ENCODE results near the gene SDF4.

The SDF4 gene

DNA sequence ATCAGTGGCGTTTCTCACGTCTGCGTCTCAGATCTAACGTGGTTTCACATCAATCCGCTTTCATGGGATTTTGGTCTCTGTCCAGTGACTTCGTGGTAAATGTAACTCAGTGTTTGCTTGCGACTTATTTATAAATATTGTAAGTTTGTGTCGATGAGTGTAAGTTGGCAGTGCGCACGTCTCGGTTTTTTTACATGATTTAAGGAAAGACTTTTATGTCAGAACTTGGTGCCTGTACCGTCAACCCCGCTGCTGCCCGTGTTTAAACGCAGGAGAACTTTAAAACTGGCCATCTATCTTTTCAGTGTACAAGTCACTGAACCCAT lies 1.7 kb upstream of the SDF4 start:
- H3K27me3 ChIP-seq (ENCODE audit: low read length): no peaks in the 10 kb centered on the region
- H3K27ac ChIP-seq (ENCODE audit: low read depth, low read length): no peak overlapping the region
- no peak overlapping the region for H3K9ac ChIP-seq (ENCODE audit: low read length)
- H3K36me3 ChIP-seq (ENCODE audit: low read length): no peaks in the 10 kb centered on the region
- peaks cover 30% of the 10 kb centered on the region for H3K79me2 ChIP-seq (ENCODE audit: insufficient read depth, low read length)
- TF ChIP-seq, protein P1, sequence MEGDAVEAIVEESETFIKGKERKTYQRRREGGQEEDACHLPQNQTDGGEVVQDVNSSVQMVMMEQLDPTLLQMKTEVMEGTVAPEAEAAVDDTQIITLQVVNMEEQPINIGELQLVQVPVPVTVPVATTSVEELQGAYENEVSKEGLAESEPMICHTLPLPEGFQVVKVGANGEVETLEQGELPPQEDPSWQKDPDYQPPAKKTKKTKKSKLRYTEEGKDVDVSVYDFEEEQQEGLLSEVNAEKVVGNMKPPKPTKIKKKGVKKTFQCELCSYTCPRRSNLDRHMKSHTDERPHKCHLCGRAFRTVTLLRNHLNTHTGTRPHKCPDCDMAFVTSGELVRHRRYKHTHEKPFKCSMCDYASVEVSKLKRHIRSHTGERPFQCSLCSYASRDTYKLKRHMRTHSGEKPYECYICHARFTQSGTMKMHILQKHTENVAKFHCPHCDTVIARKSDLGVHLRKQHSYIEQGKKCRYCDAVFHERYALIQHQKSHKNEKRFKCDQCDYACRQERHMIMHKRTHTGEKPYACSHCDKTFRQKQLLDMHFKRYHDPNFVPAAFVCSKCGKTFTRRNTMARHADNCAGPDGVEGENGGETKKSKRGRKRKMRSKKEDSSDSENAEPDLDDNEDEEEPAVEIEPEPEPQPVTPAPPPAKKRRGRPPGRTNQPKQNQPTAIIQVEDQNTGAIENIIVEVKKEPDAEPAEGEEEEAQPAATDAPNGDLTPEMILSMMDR (IDR thresholded peaks at IDR 0.05; ENCODE audit: insufficient read depth, low read length, poor library complexity, severe bottlenecking): no peak
- TF ChIP-seq EZH2phosphoT487 (conservative IDR thresholded peaks at IDR 0.05; ENCODE audit: low read length): no peak
- H3K9me2 ChIP-seq (replicated peaks; ENCODE audit: insufficient read depth, low read length): no peaks in the 10 kb centered on the region
- no peak overlapping the region for H3K4me2 ChIP-seq (ENCODE audit: low read depth, low read length, poor library complexity, severe bottlenecking)
- H3F3A ChIP-seq (ENCODE audit: insufficient read depth): no peaks in the 10 kb centered on the region
- no peaks in the 10 kb centered on the region for H3K9me3 ChIP-seq (ENCODE audit: insufficient read depth, low read length)
- no peak overlapping the region for H3K4me3 ChIP-seq (ENCODE audit: insufficient read depth, low read length, poor library complexity, severe bottlenecking)
- H2AFZ ChIP-seq (ENCODE audit: low read depth, low read length, severe bottlenecking): no peak overlapping the region
- H4K20me1 ChIP-seq (ENCODE audit: low read depth, low read length): no peaks in the 10 kb centered on the region

DNA sequence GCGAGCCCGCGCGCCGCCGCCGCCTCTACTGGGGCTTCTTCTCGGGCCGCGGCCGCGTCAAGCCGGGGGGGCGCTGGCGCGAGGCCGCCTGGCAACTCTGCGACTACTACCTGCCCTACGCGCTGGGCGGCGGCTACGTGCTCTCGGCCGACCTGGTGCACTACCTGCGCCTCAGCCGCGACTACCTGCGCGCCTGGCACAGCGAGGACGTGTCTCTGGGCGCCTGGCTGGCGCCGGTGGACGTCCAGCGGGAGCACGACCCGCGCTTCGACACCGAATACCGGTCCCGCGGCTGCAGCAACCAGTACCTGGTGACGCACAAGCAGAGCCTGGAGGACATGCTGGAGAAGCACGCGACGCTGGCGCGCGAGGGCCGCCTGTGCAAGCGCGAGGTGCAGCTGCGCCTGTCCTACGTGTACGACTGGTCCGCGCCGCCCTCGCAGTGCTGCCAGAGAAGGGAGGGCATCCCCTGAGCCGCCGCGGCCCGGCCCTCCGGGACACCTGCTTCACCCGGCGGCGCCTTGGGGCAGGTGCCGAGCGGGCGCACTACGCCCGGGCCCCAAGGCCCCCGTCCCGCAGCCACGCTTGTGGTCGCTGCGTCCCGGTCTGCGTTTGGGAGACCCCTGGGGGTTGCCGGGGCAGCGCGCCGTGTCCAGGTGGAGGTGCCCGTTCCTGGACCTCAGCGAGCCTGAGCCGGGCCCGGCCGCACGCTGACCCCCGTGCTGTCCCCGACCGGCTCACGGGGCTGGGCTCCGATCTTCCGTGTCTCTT lies 1.2 kb upstream of the SDF4 start:
- Histone ChIP-seq H3K9me2 (replicated peaks; ENCODE audit: insufficient read depth, low read length) (no peaks in the 10 kb centered on the region), H3K9me3 (ENCODE audit: insufficient read depth, low read length) (no peaks in the 10 kb centered on the region), H3K27me3 (ENCODE audit: low read length) (no peaks in the 10 kb centered on the region), H3K27ac (ENCODE audit: low read depth, low read length) (no peak overlapping the region), H2AFZ (ENCODE audit: low read depth, low read length, severe bottlenecking) (no peak overlapping the region), H3K36me3 (ENCODE audit: low read length) (no peaks in the 10 kb centered on the region), H3K79me2 (ENCODE audit: insufficient read depth, low read length) (peaks cover 33% of the 10 kb centered on the region), H4K20me1 (ENCODE audit: low read depth, low read length) (no peaks in the 10 kb centered on the region), H3K9ac (ENCODE audit: low read length) (no peak overlapping the region), H3K4me2 (ENCODE audit: low read depth, low read length, poor library complexity, severe bottlenecking) (peak overlapping the region; percentile 35), H3K4me3 (ENCODE audit: insufficient read depth, low read length, poor library complexity, severe bottlenecking) (no peak overlapping the region), H3F3A (ENCODE audit: insufficient read depth) (no peaks in the 10 kb centered on the region)
- TF ChIP-seq, protein P1 (IDR thresholded peaks at IDR 0.05; ENCODE audit: insufficient read depth, low read length, poor library complexity, severe bottlenecking): no peak
- TF ChIP-seq EZH2phosphoT487 (conservative IDR thresholded peaks at IDR 0.05; ENCODE audit: low read length): no peak

DNA sequence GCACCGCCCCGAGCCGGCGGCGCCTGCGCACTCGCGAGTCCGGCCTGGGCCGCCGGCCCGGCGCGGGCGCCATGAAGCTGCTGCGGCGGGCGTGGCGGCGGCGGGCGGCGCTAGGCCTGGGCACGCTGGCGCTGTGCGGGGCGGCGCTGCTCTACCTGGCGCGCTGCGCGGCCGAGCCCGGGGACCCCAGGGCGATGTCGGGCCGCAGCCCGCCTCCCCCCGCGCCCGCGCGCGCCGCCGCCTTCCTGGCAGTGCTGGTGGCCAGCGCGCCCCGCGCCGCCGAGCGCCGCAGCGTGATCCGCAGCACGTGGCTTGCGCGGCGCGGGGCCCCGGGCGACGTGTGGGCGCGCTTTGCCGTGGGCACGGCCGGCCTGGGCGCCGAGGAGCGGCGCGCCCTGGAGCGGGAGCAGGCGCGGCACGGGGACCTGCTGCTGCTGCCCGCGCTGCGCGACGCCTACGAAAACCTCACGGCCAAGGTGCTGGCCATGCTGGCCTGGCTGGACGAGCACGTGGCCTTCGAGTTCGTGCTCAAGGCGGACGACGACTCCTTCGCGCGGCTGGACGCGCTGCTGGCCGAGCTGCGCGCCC lies 501 bp upstream of the SDF4 start, which contains the start of gene B3GALT6:
TSS of gene B3GALT6 (plus strand) at position 30 of the 588 bp plus-strand sequence. CDS start at position 72, 42 bp downstream.
- H4K20me1 ChIP-seq (ENCODE audit: low read depth, low read length): no peaks in the 10 kb centered on the region
- no peaks in the 10 kb centered on the region for H3K9me3 ChIP-seq (ENCODE audit: insufficient read depth, low read length)
- peak within 1 kb of the TSS; percentile 87 for H3K9ac ChIP-seq (ENCODE audit: low read length)
- peaks cover 35% of the 10 kb centered on the region for H3K79me2 ChIP-seq (ENCODE audit: insufficient read depth, low read length)
- peak within 1 kb of the TSS; percentile 53 for H3K27ac ChIP-seq (ENCODE audit: low read depth, low read length)
- H3K4me3 ChIP-seq (ENCODE audit: insufficient read depth, low read length, poor library complexity, severe bottlenecking): peak within 1 kb of the TSS; percentile 77
- no peaks in the 10 kb centered on the region for H3K36me3 ChIP-seq (ENCODE audit: low read length)
- H3F3A ChIP-seq (ENCODE audit: insufficient read depth): no peaks in the 10 kb centered on the region
- no peaks in the 10 kb centered on the region for H3K27me3 ChIP-seq (ENCODE audit: low read length)
- TF ChIP-seq, protein P1 (IDR thresholded peaks at IDR 0.05; ENCODE audit: insufficient read depth, low read length, poor library complexity, severe bottlenecking): no peak
- no peak for TF ChIP-seq EZH2phosphoT487 (conservative IDR thresholded peaks at IDR 0.05; ENCODE audit: low read length)
- H3K4me2 ChIP-seq (ENCODE audit: low read depth, low read length, poor library complexity, severe bottlenecking): peak within 1 kb of the TSS; percentile 90
- no peaks in the 10 kb centered on the region for H3K9me2 ChIP-seq (replicated peaks; ENCODE audit: insufficient read depth, low read length)
- peak within 1 kb of the TSS; percentile 62 for H2AFZ ChIP-seq (ENCODE audit: low read depth, low read length, severe bottlenecking)

Measured in SU-DHL-6 (cell line).